SHP77 (cell line): Measurements from ENCODE around the gene METTL26.

Experiments used
- DNase-seq, 2 experiments: peaks; one replicate each; lab custom pipeline; 2025; lab: John Stamatoyannopoulos, UW

METTL26 gene

DNA sequence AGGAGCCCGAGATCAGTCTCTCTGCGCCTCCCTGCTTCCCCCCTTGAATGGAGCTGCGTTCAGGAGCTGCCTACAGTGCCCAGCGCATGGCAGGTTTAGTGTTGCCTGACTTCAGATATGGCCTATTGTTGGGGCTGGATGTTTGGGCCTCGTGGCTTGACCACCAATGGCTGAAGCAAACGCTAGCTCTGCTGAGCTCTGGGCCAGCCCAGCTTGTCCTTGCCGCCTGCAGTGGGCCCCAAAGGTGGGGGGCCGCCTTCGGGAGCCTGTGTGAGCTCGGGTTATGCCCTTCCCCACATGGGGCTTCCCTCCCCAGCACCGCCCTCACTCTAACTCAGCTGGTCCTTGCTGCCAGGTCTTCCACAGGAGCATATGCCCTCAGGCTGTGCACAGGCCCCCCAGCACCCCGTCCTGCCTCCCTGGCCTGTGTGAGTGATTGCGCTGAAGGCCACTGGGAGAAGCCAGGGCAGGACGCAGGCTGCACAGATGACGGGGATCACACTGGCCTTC lies 2.0 kb upstream of the METTL26 start:
- DNase-seq: no peak

DNA sequence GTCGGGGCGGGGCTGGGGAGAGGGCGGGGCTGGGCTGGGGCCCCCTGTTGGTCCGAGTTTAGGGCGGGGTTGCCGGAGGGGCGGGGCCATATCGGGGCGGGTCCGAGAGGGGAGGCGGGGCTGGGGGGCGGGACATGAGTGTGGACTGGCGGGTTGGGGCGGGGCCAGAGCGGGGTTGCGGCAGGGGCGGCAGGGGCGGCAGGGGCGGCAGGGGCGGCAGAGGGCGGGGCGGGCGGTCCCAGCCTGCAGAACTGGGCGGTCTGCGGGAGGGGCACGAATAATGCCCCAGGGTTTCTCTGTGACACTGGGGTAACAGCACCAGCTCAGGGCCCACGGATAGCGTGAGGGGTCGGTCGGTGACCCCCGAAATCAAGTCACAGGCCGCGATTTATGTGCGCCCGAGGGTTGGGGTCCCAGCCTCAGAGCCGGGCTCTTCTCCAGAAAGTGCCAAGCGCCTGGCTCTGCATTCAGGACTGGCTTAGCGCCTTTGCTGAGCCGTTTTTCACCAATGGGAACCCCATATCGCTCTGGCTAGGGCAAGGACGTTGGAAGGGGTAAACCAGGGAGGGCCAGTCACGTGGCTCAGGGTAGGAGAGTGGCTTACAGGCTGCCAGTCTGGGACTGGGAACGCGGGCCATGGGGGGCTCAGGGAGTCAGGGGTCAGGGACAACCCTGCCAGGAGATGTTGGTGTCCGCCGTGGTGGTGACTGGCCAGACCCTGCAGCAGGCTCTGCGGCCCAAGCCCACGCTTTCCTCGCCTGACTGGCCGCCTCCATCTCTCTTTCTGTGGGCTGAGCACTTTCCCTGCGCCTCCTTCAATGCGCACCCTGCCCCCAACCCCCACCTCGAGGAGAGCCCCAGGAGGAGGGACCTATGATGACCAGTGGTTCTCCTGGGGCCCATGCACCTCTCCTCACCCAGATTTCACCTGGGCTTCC lies 1.2 kb upstream of the METTL26 start:
- peak; percentile 38 to 88 for DNase-seq

DNA sequence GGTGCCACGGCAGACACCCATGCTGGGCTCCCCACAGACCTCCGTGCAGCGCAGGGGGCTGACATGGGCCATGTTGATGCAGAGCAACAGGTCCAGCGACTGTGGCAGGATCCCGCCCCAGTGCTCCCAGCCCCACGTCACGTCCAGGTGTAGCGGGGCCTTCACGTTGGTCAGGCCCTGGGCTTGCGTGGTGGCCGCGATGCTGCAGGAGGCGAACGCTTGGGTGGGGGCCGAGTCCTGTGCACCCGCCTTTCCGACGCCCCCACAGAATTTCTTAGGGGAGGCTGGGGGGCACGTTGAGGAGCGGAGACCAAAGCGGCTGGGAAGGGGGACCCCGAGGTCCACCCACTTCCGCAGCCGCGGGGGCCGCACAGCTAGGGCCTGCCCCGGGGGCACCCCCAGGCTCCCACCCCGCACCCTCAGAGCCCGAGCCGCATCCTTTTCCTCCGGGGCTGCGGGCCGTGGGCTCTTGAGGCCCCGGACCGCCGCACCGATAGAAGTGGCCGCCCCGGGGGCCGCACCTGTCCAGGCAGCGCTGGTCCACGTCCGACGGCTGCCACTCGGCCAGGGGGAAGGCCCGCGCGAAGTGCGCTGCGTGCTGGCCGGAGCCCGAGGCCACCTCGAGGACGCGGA lies 416 bp downstream of the METTL26 start:
- DNase-seq: no peak

DNA sequence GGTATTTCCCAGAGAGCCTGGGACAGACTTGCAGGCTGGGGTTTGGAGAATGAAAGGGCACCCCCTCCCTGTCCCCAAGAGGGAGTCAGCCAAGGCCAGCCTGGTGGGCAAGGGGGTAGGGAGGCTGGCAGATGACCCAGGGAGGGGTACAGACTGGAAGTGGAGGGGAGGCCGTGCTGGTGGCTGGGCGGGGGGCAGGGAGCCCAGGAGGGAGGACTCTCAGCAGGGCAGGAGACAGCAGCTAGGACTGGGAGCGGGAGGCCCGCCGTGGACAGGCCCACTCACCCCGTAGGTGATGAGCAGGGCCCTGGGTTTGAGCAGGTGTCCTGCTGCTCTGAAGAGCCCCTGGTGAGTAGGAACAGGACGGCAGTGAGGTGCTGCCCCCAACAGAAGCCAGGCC lies 1.1 kb downstream of the METTL26 start:
- no peak for DNase-seq

DNA sequence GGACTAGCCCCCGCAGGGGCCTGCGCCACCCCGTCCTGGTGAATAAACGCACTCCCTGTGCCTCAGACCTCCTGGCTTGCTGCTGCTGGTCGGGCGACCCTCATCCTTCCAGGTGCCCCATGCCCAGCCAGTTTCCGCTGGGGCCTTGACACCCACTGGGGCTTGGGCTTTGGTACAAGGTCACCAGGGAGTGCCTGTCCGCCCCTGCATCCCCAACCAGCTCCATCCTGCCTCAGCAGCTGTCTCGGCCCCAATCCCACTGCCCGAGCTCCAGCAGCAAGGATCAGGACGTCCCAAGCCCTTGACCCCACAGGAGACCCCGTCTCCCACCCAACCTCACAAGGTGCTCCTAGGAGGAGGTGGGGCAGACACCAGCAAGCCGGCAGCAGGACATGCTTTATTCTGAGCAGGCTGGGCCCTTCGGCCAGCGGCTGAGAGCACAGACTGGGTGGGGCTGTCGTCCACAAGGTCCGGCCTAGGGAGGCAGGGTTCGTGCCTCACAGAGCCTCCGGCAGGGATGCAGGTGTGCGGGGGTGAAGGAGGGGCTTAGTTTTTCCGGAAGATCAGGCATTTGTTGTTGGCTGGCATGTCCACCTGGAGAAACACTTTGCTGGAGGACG lies 1.9 kb downstream of the METTL26 start:
- DNase-seq: no peak

DNA sequence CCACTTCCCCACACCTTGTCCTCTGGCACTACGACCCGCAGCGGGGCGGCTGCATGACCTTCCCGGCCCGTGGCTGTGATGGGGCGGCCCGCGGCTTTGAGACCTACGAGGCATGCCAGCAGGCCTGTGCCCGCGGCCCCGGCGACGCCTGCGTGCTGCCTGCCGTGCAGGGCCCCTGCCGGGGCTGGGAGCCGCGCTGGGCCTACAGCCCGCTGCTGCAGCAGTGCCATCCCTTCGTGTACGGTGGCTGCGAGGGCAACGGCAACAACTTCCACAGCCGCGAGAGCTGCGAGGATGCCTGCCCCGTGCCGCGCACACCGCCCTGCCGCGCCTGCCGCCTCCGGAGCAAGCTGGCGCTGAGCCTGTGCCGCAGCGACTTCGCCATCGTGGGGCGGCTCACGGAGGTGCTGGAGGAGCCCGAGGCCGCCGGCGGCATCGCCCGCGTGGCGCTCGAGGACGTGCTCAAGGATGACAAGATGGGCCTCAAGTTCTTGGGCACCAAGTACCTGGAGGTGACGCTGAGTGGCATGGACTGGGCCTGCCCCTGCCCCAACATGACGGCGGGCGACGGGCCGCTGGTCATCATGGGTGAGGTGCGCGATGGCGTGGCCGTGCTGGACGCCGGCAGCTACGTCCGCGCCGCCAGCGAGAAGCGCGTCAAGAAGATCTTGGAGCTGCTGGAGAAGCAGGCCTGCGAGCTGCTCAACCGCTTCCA lies 2.6 kb downstream of the METTL26 start:
- DNase-seq: no peak

DNA sequence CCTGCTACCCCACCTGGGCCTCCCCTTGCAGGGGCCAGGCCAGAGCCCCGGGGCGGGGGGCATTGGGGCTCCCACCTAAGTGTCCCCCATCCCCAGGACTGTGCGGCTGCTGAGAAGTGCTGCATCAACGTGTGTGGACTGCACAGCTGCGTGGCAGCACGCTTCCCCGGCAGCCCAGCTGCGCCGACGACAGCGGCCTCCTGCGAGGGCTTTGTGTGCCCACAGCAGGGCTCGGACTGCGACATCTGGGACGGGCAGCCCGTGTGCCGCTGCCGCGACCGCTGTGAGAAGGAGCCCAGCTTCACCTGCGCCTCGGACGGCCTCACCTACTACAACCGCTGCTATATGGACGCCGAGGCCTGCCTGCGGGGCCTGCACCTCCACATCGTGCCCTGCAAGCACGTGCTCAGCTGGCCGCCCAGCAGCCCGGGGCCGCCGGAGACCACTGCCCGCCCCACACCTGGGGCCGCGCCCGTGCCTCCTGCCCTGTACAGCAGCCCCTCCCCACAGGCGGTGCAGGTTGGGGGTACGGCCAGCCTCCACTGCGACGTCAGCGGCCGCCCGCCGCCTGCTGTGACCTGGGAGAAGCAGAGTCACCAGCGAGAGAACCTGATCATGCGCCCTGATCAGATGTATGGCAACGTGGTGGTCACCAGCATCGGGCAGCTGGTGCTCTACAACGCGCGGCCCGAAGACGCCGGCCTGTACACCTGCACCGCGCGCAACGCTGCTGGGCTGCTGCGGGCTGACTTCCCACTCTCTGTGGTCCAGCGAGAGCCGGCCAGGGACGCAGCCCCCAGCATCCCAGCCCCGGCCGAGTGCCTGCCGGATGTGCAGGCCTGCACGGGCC lies 3.4 kb downstream of the METTL26 start:
- DNase-seq: no peak

DNA sequence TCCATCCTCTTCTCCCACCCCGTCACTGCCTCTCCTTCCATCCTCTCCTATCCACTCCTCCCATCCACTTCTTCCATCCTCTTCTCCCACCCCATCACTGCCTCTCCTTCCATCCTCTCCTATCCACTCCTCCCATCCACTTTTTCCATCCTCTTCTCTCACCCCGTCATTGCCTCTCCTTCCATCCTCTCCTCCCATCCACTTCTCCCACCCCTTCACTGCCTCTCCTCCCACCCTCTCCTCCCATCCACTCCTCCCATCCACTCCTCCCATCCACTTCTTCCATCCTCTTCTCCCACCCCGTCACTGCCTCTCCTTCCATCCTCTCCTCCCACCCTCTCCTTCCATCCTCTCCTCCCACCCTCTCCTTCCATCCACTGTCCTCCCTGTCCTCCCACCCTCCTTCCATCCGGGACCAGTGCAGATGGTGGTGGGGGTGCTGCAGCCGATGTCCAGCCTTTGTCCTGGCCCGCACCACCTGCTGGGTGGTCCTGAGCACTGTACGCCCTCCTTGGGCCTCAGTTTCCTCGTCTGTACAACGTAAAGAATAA lies 4.2 kb downstream of the METTL26 start:
- DNase-seq: no peak

DNA sequence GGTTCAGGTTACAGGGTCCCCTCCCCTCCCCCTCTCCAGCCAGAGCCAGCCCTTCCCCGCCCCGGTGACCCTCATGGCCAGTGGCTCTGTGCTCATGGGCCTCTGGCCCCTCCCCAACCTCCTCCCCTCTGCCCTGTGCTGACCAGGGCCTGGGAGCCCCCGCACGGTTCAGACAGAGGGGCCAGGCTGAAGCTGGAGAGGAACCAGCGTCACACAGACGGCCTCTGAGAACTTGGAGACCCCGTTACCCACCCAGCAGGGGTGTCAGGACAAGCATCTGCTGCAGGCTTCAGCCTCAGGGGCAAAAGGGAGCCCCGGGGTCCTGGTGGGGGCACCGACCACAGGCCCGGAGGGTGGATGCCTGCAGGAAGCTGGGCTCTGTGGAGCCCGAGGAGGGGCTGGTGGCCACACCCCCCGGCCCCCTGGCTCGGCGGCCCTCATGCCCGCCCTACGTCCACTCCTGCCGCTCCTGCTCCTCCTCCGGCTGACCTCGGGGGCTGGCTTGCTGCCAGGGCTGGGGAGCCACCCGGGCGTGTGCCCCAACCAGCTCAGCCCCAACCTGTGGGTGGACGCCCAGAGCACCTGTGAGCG lies 5.2 kb downstream of the METTL26 start, which contains the start of gene WFIKKN1:
Gene WFIKKN1 (plus strand): TSS at position 171 of the 591 bp plus-strand sequence. CDS start 269 bp downstream, at position 440.
- no peak for DNase-seq

DNA sequence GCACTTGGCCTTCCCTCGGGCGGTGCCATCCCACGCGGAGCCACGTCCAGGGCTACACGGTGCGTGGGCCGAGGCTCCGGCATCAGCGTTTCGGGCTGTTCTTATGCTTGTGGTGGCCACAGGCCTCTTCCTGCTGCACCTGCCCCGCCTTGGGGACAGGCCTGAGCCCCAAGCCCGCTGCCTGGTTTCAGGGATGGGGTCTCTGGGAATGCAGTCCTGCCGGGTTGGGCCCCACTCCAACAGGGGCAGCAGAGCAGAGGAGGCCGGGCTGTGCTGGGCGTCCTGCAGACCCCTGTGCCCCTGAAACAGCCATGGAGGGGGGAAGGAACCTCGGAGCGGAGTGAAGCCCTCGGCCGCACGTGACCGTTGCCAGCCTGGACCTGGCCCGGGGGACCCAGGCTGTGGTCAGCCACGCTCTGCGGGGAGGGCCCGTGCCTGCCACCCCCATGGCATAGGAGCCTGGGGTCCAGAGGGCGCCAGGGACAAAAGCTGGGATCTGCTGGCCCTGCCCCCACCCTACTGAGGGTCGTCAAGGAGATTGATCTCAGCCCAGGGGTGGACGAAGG lies 5.8 kb downstream of the METTL26 start:
- no peak for DNase-seq

DNA sequence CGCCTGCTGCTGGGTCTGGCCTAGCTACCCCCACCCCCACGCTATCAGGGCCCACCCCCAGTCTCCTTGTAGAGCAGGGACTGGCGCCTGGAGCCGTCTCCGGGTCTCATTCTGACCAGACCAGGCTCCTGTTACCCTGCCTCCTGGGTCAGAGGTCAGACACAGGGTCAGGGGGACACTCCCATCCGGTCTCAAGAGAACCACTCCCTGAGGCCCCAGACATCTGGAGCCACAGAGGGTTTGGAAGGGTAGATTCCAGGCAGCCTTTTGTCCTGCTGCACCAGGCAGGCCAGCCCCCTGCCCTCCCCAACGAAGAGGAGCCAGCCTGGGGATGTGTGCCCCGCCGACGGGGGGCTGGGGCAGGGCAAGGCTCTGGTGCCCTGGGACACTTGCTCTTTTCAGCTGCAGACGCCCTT lies 6.3 kb downstream of the METTL26 start:
- DNase-seq: no peak

DNA sequence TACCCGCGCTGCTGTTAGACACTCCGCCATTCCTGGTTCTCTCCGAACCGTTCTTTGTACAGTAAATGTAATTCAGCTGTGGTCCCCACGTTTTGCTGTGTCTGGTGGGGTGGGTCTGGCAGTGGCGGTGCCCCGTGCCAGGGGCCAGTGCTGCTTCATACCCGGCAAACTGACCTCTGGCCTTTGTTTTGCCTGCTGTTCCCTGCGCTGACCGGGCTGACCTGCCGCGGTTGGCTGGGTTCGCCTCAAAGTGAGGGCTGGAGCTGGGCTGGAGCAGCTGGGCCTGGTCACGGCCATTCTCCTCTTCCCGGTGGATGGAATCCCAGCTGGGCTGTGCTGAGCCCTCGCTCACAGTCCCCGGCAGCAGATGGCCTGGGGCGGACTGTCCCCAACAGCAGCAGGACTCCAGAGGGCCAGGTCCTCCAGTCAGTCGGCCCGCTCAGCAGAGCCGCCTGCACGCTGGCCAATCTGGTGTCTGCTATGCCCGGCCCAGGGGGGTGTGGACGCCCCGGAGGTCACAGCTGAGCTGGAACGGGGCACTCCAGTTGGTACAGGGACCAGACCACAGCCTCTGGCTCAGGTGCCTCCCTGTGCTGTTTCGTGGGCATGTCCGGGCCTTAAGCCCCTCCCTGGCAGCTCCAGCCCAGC lies 6.8 kb downstream of the METTL26 start:
- DNase-seq: no peak

DNA sequence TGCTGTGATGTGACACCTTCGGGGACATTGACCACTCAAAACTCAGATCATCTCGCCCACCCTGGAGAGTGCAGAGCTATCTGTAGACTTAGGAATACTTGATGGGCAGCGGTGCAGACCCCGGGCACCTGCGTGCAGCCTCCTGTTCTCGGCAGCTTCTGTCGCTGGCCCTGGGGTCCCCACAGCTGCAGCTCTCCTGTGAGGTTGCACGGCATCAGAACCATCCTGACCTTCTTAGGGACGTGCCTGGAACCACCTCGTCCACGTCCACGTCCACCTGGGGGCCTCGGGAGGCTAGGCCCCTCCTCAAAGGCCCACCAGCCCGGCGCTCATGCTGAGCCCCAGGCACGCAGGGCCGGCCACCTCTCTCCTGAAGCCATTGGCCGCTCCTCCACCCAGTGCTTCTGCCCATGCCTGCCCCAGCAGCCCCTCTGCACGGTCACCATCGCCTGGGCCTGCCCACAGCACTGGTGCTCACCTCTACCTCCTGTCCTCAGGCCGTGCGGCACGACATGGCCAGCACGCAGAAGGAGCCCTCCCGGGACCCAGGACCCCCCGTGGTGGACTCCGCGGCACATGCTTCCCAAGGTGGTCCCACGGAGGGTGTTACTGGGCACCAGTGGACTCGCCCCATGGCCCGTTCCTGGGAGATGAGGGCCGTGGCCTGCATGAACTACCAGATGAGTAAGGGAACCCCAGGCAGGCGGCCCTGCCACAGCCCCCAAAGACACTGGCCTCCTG lies 7.6 kb downstream of the METTL26 start:
- DNase-seq: no peak

DNA sequence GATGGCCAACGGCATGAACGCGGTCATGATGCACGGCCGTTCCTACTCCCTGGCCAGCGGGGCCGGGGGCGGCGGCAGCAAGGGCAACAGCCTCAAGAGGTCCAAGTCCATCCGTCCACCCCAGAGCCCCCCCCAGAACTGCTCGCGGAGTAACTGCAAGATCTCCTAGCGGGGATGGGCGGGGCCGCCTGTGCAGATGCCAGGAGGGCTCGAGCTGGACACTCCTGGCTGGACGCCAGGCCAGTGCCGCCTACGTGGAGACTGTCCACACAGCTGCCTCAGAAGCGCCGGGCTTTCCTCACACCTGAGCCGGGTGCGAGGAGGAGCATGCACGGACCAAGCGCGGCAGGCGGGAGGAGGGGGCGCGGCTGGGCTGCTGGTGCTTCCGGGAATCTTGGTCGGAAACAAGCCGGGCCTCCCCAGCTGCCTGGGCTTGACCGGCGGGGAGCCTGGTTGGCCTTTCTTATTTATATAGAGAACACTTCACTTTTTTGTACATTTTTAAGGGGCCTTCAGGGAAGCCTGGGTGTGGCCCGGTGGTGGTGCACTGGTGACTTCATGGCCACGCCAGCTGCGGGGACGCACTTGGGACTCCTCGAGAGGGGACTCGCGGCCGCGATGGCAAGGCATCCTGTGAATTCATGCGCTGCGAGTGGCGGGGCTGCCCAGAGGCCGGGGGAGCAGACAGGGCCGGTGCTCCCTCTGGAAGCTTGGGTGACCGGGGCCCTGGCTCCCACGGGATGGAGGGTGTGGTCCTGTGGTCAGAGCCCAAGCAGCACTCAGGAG lies 8.5 kb downstream of the METTL26 start:
- DNase-seq: peak; percentile 92 to 96

DNA sequence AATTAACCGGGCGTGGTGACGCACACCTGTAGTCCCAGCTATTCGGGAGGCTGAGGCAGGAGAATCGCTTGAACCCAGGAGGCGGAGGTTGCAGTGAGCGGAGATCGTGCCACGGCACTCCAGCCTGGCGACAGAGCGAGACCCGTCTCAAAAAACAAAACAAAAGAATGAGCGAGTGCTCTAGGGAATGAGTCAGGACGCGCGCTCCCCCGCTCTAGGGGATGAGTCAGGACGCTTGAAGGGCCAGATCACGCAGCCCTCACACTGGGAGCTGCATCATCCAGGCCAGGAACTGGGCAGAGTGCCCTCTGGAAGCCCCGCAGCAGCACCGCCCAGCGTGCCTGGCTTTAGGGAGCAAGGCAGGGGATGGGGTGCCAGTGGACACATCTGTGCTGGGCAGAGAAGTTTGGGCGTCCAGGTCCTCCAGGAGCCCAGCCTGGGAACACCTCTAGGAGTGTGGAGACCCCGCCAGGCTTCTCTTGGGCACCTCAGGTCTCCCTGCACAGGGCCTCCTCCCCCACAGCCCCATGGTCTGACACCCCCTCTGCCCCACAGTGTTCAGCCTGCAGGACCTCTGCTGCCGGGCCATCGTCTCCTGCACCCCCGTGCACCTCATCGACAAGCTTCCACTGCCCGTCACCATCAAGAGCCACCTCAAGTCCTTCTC lies 9.2 kb downstream of the METTL26 start:
- peak; percentile 66 to 82 for DNase-seq

DNA sequence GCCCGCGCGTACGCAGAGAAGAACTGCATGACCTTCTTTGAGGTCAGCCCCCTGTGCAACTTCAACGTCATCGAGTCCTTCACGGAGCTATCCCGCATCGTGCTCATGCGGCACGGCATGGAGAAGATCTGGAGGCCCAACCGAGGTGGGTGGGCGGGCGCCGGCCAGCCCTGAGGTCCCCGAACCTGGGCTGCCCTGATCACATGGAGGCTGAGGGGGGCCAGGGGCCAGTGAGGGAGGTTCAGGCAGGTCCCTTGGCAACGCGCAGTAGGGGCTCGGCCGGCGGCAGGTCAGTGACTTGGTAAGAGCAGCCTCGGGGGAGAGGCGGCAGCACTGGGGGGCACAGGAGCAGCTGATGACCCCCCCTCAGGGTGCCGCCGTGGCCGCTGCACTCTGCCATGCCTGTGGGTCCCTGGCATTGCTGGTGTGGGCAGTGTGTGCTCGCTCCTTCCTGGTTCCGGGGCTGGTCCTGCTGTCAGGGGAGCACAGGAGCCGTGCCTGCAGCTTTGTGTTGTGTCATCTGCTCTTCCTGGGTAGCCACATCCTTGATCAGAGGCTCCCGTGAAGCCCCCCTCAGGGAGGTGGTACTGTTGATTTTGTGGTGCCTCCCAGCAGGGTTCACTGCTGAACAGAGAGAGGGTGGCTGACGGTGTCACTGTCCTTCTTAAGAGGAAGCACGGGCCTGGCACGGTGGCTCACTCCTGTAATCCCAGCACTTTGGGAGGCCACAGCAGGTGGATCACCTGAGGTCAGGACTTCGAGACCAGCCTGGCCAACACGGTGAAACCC lies 9.9 kb downstream of the METTL26 start:
- no peak for DNase-seq
